HG03060 (cell line): Measurements from ENCODE around the gene GPR31.
"Not testable (repeated sequence)": the region's sequence is repeated elsewhere in the genome, so short reads cannot be mapped to it uniquely, and the experiment has no call there.

Experiments
- ATAC-seq: cut with Tn5 transposase; IDR thresholded peaks from one replicate; pipeline ENCODE4 v1.9.1; 2021; ENCODE audit warnings: low read depth, moderate number of reproducible peaks; ENCODE audit not compliant: unreplicated experiment

Gene GPR31

GRCh38 chr6:167168296-167168695, 10.5 kb upstream of the GPR31 start:
- not testable (repeated sequence) for ATAC-seq

DNA sequence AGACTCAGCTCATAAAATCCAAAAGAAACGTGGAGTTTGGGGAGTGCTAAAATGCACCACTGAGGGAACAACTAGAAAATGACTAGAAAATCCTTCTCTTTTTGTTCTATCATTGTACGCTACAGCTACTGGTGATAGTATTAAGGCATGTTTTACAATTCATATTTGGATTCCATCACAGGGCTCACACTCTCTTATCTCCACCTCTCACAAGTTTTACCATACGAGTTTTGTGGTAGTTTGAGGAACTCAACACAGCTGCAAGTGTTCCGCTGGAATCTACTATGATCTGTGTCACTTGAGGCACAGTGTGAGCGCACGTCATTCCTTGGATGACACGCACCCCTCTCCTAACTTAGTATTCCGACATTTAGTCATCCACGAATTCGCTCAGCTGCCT, 9.9 kb upstream of the GPR31 start:
- ATAC-seq, result not testable (repeated sequence)

- no peak for ATAC-seq
Observed at GRCh38 chr6:167165858-167166471, 8.2 kb upstream of the GPR31 start.

- ATAC-seq, result no peak
Observed at GRCh38 chr6:167164261-167164660, 6.5 kb upstream of the GPR31 start.

- no peak for ATAC-seq
Observed at GRCh38 chr6:167163476-167164011, 5.8 kb upstream of the GPR31 start.

GRCh38 chr6:167162591-167162990, 4.8 kb upstream of the GPR31 start:
- no peak for ATAC-seq

- no peak for ATAC-seq
Observed at GRCh38 chr6:167161851-167162467, 4.2 kb upstream of the GPR31 start.

DNA sequence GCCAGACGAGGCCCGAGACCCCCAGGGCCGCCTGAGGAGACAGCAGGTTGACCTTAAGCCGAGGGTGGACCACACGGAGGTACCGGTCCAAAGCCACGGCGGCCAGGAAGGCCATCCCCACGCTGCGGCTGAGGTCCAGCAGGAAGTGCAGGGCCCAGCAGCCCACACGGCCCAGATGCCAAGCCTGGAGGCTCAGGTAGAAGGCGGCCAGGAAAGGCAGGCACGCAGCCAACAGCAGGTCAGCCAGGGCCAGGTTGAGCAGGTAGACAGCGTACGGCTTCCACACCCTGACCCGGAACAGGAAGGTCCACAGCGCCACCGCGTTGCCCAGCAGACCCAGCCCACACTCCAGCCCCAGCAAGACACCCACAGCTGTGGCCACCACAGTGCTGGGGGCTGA, 366 bp downstream of the GPR31 start:
- ATAC-seq, result no peak

- no peak for ATAC-seq
Observed at GRCh38 chr6:167154895-167155294, 2.9 kb downstream of the GPR31 start.

GRCh38 chr6:167154291-167154690, 3.5 kb downstream of the GPR31 start:
- ATAC-seq, result no peak

- ATAC-seq, result peak; percentile 40
Observed at GRCh38 chr6:167153521-167153959, 4.2 kb downstream of the GPR31 start.

DNA sequence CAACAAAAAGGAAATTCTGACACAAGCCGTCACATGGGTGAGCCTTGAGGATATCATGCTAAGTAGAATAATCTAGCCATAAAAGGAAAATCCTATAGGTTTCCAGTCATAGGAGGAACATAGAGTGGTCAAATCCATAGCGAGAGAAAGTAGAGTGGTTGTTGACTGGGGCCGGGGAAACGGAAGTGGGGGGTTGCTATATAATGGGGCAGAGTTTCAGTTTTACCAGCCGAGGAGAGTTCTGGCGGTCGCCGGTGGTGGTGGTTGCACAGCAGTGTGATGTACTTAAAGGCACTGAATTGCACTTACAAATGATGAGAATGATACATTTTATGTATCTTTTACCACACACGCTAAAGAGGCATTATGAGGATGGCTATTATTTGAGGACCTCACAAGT, 4.9 kb downstream of the GPR31 start:
- peak; percentile 33 for ATAC-seq

DNA sequence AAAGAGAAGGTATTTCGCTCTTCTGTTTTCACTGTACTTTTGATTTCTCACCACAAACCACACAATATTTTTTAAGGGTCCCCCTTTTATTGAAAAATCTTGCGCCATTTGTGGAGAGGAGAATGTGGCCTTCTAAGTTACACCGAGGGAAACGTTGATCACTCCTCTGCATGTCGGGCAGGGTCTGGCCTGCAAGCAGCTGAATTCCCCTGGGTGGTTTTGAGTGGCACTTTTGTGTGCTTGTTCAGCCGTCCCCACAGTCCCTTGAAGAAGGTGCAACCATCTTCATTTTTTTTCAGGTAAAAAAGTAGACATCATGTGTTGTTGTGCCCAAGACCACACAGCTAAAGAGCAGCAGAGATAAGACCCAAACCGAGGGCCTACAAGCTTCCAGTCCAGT, 6.1 kb downstream of the GPR31 start:
- ATAC-seq, result no peak

DNA sequence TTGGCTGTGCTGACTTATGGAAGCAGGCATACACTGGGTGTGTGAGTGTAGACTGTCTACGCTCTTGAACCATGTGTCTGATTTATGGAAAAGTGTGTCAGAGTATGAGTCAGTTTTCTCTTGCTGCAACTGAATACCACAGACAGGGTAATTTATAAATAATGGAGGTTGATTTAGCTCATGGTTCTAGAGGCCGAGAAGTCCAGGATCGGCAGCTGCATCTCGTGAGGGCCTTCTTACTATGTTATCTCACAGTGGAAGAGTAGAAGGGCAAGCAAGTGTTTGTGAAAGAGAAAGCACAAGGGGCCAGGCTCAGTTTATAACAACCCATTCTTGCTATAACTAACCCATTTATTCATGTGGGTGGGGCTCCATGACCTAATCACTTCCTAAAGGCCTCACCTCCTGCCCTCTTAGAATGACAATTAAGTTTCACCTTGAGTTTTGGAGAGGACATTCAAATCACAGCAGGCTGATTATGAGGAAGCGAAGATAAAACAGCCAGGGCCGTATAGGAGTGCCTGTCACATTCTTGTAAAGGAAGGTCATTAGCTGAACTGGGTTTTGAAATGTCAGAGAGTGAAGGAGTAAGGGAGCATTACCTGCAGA, 6.7 kb downstream of the GPR31 start:
- ATAC-seq, result peak; percentile 41

DNA sequence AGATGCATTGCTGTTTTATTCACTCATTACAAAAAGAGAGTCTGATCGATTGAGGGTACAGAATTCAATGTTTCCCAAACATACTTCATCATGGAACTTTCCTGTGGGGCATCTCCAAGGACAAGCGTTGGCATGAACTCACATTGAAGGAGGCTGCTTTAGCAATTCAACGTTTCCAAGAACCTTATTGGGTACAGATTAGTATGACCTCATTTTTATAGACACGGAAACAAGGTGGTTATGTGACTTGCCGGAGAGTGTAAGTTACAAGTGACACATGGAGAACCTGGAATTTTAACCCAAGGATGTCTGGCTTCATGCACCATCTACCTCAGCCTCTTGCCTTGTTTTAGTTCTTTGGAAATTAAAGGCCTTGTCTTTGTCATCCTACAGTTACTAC, 8.8 kb downstream of the GPR31 start:
- ATAC-seq, result no peak

DNA sequence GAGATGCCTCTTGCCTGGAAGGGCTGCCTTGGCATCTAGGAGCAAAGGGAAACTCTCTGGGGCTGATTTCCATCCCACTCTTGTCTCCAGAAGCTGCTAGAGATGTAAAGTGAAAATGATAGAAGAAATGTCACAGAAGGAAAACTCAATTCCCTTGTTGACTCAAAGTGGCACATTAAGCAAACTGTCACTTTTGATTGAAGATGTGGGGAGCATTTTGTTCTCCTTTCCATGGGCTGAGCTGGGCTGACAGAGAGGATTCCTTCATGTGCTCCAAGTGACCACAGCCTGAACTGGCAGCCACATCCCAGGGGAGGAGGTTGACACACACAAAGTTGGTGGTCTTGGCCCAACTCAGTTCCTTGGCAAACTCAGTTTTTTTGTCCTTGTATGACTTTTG, 9.8 kb downstream of the GPR31 start:
- no peak for ATAC-seq

- ATAC-seq, result no peak
Observed at GRCh38 chr6:167146977-167147376, 10.8 kb downstream of the GPR31 start.

DNA sequence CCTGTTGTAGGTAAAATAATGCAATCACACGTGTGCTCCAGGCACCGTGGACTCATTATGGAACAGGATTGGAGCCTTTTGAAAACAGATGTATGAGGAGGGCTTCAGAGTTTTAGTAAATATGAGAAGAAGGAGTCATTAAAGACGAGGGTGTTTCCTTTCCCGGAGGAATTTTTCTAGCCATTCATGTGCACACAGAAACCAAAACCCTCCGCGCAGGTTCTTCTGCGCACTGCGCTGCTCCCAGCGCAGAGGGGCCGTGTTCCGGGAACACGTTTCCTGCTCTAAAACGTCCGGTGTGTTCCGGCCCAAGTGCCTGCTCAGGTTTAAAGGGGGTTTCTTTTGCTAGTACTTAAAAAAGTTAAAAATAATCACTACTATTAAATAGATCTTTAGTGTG, 11.6 kb downstream of the GPR31 start:
- ATAC-seq, result no peak

GRCh38 chr6:167145461-167145860, 12.3 kb downstream of the GPR31 start:
- ATAC-seq, result no peak

DNA sequence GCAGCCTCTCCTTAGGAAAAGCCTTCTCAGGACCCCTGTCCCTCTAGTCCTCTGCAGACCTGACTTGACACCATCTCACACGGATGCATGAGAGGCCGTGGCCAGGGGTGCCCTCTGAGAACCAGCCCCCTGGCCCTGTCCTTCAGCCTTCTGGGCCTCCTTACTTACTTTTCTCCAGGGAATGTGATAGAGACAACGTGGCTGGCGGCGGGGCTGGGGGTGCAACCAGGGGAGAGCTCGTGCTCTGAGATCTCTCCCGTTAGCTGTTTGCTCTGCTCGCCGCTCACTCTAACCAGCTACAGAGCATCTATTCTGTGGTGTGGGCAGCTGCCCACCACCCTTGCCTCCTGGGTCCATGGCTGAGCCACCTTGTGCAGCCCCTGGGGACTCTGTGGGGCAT, 14.7 kb downstream of the GPR31 start:
- ATAC-seq, result no peak

GRCh38 chr6:167142433-167142761, 15.4 kb downstream of the GPR31 start:
- ATAC-seq, result no peak
